Measurements from ENCODE around the gene ANXA6. TPM values are rescaled to one million over a fixed set of nuclear protein-coding genes. Genes with fewer than 3 reads are reported as not detected.

The ANXA6 gene
- 300 and 316 TPM in 2 replicates for total RNA-seq
- total RNA-seq (2013) = 450 TPM
- polyA plus RNA-seq = 131 and 136 TPM in 2 replicates
- 484 and 488 TPM in 2 replicates for polyA minus RNA-seq

DNA sequence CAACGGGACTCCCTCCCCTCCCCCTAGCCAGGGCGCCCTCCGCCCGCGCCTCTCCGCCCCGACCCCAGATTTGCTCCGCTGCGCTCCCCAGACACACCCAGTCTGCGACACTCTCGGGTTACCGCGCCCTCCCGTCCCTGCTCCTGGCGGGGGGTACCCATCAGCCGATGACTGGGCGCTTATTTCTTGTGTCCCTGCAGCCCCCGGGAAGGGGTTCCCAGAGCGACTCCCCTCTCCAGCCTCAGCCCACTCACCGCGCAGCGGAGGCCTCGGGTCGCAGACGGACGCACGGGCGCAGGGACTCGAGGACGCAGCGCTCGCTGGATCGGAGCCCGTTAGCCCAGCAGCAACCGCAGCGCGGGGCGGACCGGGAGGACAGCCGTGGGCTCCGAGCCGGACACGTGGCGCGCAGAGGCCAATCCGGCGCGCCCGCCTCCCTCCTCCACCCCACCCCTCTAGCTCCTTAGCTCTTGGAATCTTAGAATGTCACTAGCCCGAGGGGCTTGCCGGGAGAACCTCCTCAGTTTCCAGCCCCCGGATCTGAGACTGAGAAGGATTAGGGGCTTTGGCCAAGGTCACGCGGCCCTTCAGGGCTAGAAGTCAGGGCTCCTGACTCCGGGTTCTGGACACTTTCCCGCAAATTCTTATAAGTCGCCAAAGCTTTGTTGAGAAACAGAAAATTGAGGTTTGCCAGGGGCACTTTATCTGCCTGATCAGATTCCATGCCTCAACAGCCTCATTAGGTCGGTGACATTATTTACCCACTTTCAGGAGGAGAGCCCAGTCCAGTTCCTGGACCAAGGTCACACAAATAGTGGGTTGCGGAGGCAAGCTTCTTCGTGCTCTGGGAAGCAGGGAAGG lies at the start of gene ANXA6:
Gene ANXA6 (minus strand): TSS at position 354 of the 861 bp plus-strand sequence. CDS start 9,878 bp downstream, outside the sequence.
- no peaks in the 10 kb centered on the region for H3K9me3 Mint-ChIP-seq (ENCODE audit: insufficient read depth)
- peaks cover 0 to 20% of the 10 kb centered on the region in 2 experiments for H3K36me3 ChIP-seq (replicated peaks in 1 of 2; ENCODE audit: control extremely low read depth in 1 of 2, control insufficient read depth in 1 of 2, extremely low read depth in 1 of 2, insufficient read depth in 2 of 2, low read length in 1 of 2)
- no peaks in the 10 kb centered on the region for H3K27me3 ChIP-seq (replicated peaks in 1 of 4; ENCODE audit: control extremely low read depth in 1 of 4, control insufficient read depth in 3 of 4, insufficient read depth in 4 of 4, low read length in 3 of 4)
- peak within 1 kb of the TSS; percentile 97 for H3K27ac Mint-ChIP-seq
- peak within 1 kb of the TSS; percentile 87 to 93 (median 89) for H3K4me3 ChIP-seq (ENCODE audit: control extremely low read depth in 1 of 5, extremely low read depth in 1 of 5, insufficient read depth in 1 of 5, low read depth in 2 of 5, low read length in 4 of 5)
- peak; percentile 72 for DNase-seq
- peaks cover 97% of the 10 kb centered on the region for H3K79me2 ChIP-seq (ENCODE audit: control insufficient read depth, insufficient read depth, low read length)
- no peaks in the 10 kb centered on the region for H4K20me1 ChIP-seq (ENCODE audit: control insufficient read depth, insufficient read depth, low read length, poor library complexity, severe bottlenecking)
- ChIA-PET POLR2A (interaction anchor here (0.9 to 3.0 kb wide), 9 partner anchors 9 to 95 kb away, joined by 3 to 25 read pairs (median 3); partner anchors contain the start of genes CCDC69 and GM2A), CTCF (interaction anchor here (1.0 to 46.2 kb wide), 7 partner anchors 8 to 106 kb away, joined by 3 to 1701 read pairs (median 4); no protein-coding TSS in a partner anchor)
- H3K27me3 Mint-ChIP-seq = no peaks in the 10 kb centered on the region
- H3K9ac ChIP-seq (ENCODE audit: low read length) = peak within 1 kb of the TSS; percentile 86
- H3K4me2 ChIP-seq (replicated peaks; ENCODE audit: low read depth, low read length, poor library complexity, severe bottlenecking) = peak within 1 kb of the TSS; percentile 92
- no peak for TF ChIP-seq CTCF (IDR thresholded peaks at IDR 0.05)
- no peak for TF ChIP-seq EZH2 (IDR thresholded peaks at IDR 0.05; ENCODE audit: borderline replicate concordance, insufficient read depth, low read depth, low read length, poor library complexity, severe bottlenecking)
- H3K9me3 ChIP-seq (ENCODE audit: control extremely low read depth in 1 of 3, control insufficient read depth in 2 of 3, insufficient read depth in 1 of 3, low read length in 2 of 3) = no peaks in the 10 kb centered on the region
- under 1% methylated on average over 60 of the region's 60 CpGs for WGBS (ENCODE audit: insufficient coverage)
- H3K4me3 Mint-ChIP-seq = peak within 1 kb of the TSS; percentile 97
- H2AFZ ChIP-seq (ENCODE audit: insufficient read depth, low read depth, low read length, poor library complexity, severe bottlenecking) = peak within 1 kb of the TSS; percentile 82
- H3K4me1 Mint-ChIP-seq = peaks cover 73% of the 10 kb centered on the region
- intact Hi-C loops (cut with micrococcal nuclease) = loop anchor here (1.0 to 5.0 kb wide), 4 partner anchors 33 to 290 kb away; partner anchors contain the start of gene SLC36A1
- H3K27ac ChIP-seq (ENCODE audit: low read length in 2 of 2) = peak within 1 kb of the TSS; percentile 76 to 91
- ATAC-seq (ENCODE audit: low read depth) = peak; percentile 77
- peaks cover 63 to 74% of the 10 kb centered on the region in 2 donors for H3K4me1 ChIP-seq (ENCODE audit: control insufficient read depth in 2 of 2, insufficient read depth in 2 of 2, low read length in 2 of 2)

Data from B cell (primary cell).